ENCODE data around the gene PTPRT.

Gene PTPRT

DNA sequence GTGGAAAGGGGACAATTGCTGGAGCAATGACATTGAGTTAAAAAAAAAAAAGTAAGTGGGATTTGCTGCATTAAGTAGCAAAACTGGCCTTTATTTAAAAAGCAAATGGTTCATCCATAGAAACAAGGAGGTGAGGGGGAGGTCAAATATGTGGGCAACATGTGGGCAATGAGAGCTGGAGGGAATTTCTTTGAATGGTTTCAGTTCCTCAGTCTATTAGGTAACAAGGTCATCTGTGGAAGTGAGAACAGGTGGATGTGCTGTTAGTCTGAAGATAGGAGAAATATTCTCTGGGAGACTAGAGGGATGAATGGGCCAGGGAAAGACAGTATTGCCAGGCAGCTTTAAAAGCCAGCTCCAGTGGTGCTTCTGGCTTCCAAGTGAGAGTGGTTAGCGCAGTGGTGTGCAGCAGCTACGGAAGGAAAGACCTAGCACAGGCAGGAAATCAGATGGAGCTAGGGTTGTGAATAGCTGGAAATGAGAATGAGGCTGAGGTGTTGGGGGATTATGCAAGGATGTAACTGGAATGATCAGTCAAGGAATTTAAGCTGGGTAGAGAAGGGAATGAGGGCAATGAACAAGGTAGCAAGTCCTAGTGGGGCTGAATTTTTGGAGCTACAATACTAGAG is 727.6 kb downstream of the PTPRT start:
- peak; percentile 5 for DNase-seq (ENCODE audit: low spot score)

DNA sequence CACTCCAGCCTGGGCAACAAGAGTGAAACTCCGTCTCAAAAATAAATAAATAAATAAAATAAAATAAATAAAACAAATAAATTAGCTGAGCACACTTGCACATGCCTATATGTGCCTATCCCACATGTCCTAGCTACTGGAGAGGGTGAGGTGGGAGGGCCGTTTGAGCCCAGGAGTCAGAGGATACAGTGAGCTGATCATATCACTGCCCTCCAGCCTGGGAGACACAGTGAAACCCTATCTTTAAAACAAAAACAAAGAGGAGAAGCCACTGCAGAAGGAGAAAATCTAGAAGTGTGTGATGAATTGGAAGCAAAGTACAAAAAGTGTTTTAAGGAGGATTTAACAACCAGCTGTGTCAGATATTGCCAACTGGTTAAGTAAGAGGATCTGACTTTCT is 728.4 kb downstream of the PTPRT start:
- DNase-seq (ENCODE audit: low spot score): no peak

DNA sequence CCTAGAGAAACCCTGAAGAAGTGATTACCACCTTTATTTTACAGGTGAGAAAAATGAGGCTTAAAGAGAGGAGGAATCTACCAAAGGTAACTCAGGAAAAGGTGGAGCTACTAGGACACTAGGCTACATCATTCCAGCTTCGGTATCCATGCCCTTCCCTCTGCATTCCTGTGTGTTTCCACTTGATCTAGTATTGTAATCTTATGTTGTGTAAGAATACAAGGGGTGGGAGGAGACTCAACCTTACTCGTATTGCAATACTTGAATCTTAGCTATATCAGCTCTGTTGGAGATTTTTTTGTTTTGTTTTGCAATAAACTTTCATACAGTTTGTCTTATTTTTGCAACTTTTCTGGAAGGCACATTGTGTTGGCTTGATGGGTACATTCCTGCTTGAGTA is 742.4 kb downstream of the PTPRT start:
- DNase-seq (ENCODE audit: low spot score): no peak

DNA sequence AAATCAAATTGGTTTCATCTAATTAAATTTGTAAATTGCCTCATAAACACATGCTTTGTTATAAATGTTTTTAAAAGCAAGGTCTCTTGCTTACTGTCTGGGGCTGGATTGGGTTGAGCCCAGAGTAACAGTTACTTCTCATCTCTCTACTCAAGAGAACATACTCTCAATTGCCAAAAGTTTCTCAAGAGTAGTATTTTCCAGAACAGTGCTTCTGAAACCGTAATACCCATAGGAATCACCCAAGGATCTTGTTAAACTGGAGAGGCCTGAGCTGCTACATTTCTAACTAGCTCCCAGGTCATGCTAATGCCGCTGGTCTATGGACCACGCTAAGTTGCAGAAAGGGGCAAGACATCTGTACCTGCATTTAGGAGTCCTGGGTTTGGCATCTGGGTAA is 744.9 kb downstream of the PTPRT start:
- no peak for DNase-seq (ENCODE audit: low spot score)

DNA sequence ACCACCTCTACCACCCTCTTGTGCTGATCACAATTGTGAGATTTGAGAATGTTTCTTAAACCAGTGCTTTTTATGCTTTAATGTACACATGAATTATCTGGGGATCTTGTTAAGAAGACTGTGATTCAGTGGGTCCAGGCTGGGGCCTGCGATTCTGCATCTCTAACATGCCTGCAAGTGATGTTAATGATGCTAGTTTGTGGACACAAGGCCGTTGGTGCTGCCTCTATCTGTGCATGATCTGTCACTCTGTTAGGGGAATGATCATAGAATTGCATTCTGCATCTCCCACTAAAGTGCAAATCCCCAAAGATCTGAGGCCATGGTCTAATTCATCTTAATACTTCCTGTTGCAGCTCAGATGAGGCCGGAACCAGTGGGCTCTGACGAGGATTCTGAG is 746.5 kb downstream of the PTPRT start:
- DNase-seq (ENCODE audit: low spot score): no peak

DNA sequence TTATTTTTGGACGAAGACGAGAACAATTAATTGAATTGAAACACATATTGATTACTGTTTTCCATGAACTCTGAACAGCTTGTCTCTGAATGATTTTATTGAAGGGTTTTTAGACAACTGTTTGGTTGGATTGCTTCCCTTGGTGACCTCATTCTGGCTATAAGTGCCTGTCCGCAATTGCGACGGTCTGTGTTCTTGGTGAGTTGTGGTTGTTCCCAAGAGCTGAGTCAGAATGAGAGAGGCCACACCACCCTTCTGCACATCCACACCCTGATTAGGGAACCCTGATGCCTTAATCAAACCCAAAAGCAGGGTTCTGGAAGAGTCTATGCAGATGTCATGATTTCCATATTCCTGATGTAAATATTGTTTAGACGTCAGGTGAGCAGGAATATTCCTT is 747.0 kb downstream of the PTPRT start:
- DNase-seq (ENCODE audit: low spot score): no peak

DNA sequence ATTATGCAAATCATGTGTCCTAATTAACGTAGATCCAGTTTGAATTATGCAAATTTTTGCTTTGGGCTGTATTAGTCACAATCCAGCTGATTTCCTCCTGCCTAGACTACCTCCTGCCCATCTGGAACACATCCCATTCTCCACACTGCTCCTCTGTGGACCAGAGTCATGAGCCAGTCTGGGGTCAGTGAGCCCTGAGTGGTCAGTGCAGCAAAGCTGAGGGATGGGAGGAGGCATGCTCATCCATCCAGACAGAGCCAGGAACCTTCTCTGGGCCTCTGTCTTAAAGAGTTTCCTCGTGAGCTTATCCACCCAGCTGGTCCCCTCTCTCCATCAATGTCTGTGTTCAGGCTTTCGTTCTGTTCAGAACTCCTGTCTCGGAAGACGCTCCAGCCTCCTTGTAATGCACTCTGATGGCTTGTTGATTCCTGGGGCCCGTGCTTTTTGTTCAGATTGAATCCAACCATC is 747.8 kb downstream of the PTPRT start:
- no peak for DNase-seq (ENCODE audit: low spot score)

DNA sequence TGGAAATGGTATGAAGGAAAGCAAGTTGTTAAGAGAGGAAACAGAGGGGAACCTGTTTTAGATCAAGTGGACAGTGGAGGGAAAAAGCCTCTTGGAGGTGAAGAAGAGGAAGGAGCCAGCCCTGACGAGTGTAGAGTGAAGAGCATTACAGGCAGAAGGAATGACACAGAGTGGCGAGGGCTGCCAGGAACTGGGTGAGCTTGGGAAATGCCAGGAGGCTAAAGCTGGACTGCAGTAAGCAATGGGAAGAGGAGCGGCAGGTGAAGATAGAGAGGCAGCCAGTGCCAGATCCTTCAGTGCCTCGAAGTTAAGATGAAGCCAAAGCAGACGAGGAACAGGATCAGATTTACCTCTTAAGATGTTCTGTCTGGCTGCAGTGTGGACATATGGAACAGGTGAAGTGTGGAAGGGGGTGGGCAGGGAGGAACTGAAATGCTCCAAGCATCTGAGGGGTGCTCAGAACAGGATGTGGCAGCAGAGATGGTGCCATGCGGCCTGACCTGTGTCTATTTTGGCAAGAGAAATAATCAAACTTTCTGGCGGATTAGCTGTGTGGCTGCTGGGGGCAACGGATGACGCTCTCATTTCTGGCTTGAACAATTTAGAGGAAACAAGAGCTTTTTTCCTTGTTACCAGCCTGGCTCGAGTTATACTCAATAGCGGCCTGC is 748.4 kb downstream of the PTPRT start:
- DNase-seq (ENCODE audit: low spot score): no peak

DNA sequence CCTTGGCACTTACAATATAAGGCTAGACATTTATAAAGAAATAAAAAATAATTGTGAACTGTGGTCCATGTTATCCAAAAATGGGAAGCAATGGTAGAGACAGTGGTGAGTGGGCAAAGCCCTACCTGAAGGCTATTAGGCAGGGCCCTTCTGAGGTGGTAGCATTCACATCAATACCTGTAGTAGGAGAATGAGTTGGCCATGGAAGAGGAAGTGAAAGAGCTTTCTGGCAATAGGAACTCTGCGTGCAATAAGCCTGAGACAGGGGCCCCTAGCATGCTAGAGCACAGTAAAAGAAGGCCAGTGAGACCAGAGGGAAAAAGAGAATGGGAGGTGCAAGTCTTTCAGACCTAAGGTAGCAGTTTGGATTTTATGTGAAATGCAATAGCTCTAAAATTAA is 754.5 kb downstream of the PTPRT start:
- peak; percentile 5 for DNase-seq (ENCODE audit: low spot score)

DNA sequence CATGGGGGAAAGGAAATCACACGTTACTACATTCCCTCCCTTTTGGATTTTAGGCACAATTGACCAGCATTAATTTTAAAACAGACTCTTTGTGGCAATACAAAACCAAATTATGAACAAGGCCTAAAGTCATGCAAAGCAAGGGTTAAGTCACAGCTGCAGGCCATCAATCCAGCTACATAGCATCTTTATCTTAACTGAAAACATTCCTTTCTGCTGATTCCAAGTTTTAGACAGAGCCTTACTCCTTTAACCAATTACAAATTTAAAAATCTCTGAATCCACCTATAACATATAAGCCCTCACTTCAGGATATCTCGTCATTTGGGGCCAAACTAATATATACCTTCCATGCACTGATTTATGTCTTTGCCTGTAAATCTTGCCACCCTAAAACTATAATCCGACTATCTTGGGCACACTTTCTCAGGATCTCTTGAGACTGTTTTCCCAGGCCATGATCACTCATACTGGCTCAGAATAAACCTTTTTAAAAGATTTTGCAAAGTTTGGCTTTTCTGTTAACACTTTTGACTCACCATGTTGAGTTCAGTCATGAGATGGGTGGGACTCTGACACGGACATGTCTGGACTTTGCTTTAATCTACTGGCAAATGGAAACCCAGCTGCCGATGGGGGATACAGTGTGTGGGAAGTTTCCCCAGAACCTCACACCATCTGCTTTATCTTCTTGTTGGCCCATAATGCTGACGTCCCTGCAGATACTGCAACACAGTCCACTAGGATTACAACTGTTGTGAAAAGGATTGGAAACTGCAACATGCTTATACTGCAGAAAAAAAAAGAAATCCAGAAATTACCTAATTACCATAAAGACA is 757.0 kb downstream of the PTPRT start:
- DNase-seq (ENCODE audit: low spot score): no peak

DNA sequence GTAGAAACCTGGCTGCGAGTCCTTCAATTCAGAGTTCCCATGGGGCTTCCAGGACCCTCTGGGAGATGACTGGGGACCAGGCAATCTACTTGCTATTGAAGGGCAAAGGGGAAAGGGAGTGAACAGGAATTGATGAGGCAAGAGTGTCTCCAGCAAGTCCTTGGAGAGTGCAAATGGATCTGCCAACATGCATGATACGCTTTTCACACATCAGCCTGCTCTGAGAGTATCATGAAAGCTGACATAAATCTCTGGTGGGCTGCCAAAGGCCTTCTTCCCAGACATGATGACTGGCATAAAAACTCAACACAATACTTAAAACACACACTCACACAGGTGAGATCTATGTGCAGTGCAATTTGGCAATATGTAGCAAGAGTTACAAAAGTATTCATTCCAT is 759.1 kb downstream of the PTPRT start:
- no peak for DNase-seq (ENCODE audit: low spot score)

DNA sequence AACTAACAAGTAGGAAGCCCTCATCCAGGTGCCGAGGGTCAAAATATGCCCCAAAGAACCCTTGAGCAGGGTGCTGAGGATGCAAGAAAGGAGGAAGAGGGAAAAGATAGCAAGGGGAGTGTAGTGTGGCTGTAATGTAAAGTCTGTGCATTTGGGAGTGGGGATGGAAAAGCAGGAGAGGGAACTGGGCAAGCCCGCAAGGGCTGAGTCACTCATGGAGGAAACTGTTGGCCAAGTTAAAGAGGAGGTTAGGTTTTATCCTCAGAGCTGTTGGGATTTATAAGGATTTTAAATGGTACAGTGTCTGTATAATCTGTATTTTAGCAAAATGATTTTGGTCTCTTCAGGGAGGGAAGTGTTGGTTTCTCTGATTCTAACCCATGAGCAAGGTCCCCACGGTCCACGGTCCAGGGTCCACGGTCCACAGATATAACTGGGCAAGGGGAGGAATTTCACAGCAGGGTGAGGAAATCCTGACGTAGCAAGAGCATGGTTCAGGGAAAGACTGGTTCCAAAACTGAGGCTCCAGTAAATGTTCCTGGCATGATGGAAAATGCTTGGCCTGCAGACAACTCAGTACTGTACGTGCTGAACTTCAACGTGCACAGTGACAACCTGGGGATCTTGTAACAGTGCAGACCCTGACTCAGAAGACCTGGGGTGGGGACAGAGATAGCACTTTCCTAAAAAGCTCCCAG is 759.8 kb downstream of the PTPRT start:
- DNase-seq (ENCODE audit: low spot score): no peak

DNA sequence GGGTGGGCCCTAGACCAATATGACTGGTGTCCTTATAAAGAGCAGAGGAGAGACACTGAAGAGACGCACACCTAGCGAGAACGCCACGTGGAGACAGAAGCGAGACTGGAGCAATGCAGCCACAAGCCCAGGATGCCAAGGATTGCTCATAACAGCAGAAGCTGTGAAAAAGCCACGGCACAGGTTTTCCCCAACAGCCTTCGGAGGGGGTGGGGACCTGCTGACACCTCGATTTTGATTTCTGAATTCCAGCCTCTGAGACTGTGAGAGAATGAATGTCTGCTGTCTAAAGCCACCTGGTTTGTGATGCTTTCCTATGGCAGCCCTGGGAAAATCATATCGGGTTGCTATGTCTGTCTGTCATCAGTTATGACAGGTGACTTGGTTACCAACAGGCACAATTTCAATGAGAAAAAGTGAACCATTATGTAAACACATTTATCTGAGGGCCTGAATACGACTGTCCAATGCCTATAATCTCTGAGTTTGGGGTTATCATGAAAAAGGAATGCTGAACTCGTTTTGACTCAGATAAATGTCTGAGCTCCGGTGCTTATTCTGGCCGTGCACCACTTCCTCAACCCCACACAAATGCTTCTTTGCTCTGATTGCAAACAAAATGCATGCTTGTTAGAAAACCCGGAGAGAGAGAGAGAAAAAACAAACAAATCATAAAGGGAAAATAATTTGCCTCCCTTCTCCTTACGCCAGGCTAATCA is 769.7 kb downstream of the PTPRT start:
- no peak for DNase-seq (ENCODE audit: low spot score)

DNA sequence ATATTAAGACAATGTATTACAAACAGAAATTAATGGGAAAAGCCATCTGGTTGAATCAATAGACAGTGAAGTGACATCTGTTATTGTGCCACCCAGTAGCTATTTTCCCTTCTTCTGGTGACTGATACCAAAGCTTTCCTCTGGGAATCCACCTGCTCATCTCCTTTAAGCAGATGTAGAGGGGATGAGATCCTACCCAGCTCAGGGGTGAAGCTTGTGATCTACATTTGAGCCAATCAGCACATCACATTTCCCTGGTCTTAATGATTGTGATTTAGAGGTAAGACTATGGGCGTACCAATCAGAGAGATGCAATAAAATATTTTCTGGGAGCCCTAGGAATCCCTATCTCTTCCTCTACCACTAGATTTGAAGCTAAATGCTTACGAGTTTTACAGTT is 782.9 kb downstream of the PTPRT start:
- no peak for DNase-seq (ENCODE audit: low spot score)

DNA sequence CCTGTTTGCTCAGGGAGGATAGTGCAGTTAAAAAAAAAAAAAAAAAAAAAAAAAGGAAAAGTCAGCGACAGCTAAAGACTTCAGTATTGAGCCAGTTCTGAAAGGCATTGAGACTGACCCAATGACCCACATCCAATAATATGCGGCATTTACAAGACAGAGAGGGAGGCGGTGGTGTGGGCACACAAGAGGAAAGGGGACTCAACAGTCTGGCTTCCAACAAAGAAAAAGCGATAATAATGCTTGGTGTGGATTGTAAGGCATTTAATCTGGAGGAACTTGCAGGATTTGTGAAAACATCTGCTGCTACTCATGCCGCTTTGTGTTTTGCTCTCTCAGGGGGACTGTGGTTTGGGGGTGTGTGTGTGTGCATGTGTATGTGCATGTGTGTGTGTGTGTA is 787.3 kb downstream of the PTPRT start:
- no peak for DNase-seq (ENCODE audit: low spot score)

DNA sequence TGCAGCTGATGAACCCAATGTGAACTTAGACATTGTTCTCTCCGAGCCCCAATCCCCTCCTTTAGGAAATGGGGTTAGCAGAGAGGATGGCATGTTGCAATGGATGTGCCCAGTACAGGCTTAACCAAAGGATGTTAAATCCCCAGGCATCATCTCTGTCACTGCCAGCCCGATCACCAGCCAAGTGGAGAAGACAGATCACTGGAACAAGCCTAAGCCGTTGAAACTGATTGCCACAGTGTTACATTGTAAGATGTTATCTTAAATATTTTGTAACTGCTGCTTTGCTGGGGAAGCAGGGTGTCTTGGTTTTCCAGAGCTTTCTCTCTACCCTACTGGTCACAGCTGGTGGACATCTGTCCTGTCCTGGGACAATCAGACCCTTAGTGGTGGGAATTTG is 788.1 kb downstream of the PTPRT start:
- DNase-seq (ENCODE audit: low spot score): no peak

DNA sequence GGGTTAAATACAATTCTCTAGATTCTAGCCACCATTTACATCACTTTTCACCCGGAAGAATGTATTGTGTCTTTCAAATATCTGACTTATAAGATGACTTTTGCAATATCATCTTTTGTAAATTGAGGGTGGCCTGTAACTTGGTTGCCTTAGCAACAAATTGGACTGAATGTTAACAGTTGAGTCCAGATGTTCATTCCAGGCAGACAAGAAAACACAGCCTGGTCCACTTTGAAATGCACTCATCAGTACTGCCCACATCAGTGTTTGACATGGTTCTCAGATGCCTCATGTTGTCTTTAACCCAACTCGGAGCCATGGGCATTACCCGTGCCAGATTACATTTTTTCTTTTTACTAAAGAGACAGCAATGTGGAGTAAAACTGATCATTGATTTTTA is 789.9 kb downstream of the PTPRT start:
- no peak for DNase-seq (ENCODE audit: low spot score)

DNA sequence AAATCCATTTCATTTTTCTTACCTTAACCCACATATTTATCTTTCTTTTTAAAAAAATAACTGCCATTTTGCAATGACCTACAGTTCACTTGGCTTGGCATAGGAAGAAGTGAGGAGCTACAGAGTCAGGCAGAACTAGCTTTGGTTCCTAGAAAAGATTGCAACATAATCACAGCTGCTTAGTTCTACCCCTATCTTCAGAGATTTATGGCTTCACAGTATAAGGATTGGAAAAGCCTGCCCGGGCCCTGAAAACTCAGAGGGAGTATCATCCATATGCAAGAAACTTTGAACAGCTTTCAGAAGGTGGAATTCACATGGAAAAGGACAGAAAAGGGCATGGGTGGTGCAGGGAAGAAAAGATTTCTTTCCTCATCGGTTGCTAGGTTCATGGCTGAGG is 797.3 kb downstream of the PTPRT start:
- DNase-seq (ENCODE audit: low spot score): no peak

DNA sequence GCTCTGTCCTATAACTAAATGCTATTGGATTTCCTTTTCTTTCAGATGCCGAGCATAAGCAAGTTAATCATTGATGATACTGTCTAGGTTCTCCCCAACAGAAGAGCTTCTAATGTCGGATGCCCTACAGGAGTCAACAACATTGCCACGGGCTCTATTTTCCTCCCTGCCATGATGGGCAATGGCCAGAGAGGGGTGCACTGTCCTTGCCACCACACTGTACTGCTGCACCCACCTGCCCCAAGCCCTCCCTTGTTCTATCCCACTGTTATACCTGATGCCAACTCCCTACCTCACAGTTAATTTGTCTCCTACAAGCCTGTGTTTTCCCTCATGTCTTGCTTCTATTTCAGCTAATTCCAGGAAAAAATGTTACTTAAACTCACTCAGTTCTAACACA is 797.9 kb downstream of the PTPRT start:
- no peak for DNase-seq (ENCODE audit: low spot score)

DNA sequence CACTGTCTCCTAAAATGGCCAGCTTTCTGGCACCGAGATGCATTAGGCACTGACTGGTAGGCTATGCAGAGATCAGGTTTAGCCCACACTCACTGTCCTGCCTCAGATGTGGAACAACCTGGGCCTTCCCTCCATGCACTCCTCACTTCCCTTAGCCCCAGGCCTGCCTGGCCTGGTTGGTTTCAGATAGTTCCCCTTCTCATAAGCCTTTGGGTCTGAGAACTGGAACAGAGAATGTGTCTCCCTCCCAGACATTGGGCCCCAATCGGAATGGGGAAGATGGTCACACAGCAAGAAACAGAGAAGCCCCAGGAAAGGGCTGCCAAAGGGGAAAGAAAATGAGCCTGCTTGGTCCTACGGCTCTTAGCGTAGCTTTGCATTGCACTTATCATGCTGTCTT is 809.4 kb downstream of the PTPRT start:
- DNase-seq (ENCODE audit: low spot score): no peak

DNA sequence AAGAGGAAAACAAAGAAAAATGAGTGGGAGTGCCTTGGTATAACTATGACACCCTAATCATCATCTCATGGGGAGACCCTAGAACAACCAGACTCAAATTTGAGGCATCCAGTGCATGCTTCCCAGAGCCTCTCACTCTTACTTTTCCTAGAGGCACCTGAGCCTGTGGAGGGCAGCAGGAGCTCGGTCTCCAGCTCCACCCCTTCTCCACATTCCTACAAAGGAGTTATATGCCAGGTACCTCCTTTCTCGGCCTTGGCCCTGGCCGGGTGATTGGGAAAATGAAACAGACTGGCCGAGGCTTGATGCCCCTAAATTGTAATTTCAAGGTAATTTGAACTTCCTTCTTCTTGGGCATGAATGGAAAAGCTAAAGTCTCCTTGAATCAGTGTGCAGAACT is 810.3 kb downstream of the PTPRT start:
- no peak for DNase-seq (ENCODE audit: low spot score)

DNA sequence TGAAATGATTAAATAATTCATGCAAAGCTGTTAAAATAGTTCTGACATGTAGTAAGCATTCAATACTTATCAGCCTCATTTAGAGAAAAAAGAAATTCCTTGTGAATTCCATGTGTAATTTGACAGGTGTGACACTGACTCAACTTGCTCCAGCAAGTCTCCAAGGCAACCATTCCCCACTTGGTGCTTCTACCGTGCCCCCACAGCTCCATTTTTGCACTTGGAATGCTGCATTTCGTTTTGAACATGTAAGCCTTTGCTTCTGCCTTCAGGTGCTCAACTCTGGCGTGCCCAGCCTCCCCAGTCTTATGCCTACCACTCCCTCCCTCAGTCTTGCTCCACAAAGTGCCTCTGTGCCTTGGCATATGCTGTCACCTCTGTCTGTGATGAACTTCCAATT is 810.9 kb downstream of the PTPRT start:
- no peak for DNase-seq (ENCODE audit: low spot score)

Data from germinal center (tissue), 1 donor.